Endometrium (tissue), 2 donors: Measurements from ENCODE around the gene E2F2.
"Not testable (repeated sequence)": the region's sequence is repeated elsewhere in the genome, so short reads cannot be mapped to it uniquely, and the experiment has no call there.

Experiments used
- FAIRE-seq: peaks from 2 replicates; lab custom pipeline; 2012; peaks lifted over from hg19 to GRCh38; lab: Jason Lieb, UNC
- donor health status: control.
- donor health status: control.

Gene E2F2

GRCh38 chr1:23524716-23525401 lies 6.2 kb downstream of the E2F2 start:
- FAIRE-seq = no peak

GRCh38 chr1:23524163-23524562 lies 6.9 kb downstream of the E2F2 start:
- FAIRE-seq = no peak

- FAIRE-seq = no peak
Observed at GRCh38 chr1:23522244-23522982, 8.6 kb downstream of the E2F2 start.

- no peak for FAIRE-seq
Observed at GRCh38 chr1:23521588-23521987, 9.4 kb downstream of the E2F2 start.

- no peak for FAIRE-seq
Observed at GRCh38 chr1:23517581-23517980, 13.5 kb downstream of the E2F2 start.

GRCh38 chr1:23515905-23516304 lies 15.1 kb downstream of the E2F2 start:
- no peak for FAIRE-seq

GRCh38 chr1:23514111-23514679 lies 16.8 kb downstream of the E2F2 start:
- no peak for FAIRE-seq

GRCh38 chr1:23509896-23510295 lies 21.1 kb downstream of the E2F2 start:
- no peak for FAIRE-seq

GRCh38 chr1:23506376-23507107 lies 24.5 kb downstream of the E2F2 start:
- FAIRE-seq = no peak

- no peak for FAIRE-seq
Observed at GRCh38 chr1:23505851-23506250, 25.2 kb downstream of the E2F2 start.

- FAIRE-seq = not testable (repeated sequence)
Observed at GRCh38 chr1:23504156-23504555, 26.9 kb downstream of the E2F2 start.

- no peak for FAIRE-seq
Observed at GRCh38 chr1:23502951-23503350, 28.1 kb downstream of the E2F2 start.

GRCh38 chr1:23500466-23500865 lies 30.6 kb downstream of the E2F2 start:
- FAIRE-seq = no peak

- no peak for FAIRE-seq
Observed at GRCh38 chr1:23497777-23498439, 33.1 kb downstream of the E2F2 start.

- no peak for FAIRE-seq
Observed at GRCh38 chr1:23496490-23497181, 34.4 kb downstream of the E2F2 start.

- not testable (repeated sequence) for FAIRE-seq
Observed at GRCh38 chr1:23494836-23495235, 36.2 kb downstream of the E2F2 start.

GRCh38 chr1:23492776-23493175 lies 38.3 kb downstream of the E2F2 start:
- not testable (repeated sequence) for FAIRE-seq

GRCh38 chr1:23492132-23492720 lies 38.8 kb downstream of the E2F2 start:
- FAIRE-seq = no peak

- FAIRE-seq = no peak
Observed at GRCh38 chr1:23489842-23490241, 41.2 kb downstream of the E2F2 start.

- FAIRE-seq = no peak
Observed at GRCh38 chr1:23485002-23485332, 46.1 kb downstream of the E2F2 start.

GRCh38 chr1:23484253-23485001 lies 46.6 kb downstream of the E2F2 start:
- FAIRE-seq = no peak
